Mucosa of gallbladder (tissue), 1 donor: Measurements from ENCODE around the gene TNFSF8. TPM values are rescaled to one million over a fixed set of nuclear protein-coding genes. Genes with fewer than 3 reads are reported as not detected.
A peak's percentile ranks its signal among the peaks of the same experiment; 100 is the strongest.

Source experiments
- DNase-seq: peaks from one replicate; pipeline ENCODE4 v3.0.0-alpha.2; 2020; ENCODE audit warnings: low spot score
- total RNA-seq: library from RNA; stranded (reverse); gene quantifications from one replicate; pipeline ENCODE4 v1.2.1, GENCODE V29; 2021
- donor health status: DM: no; HTN: no; CAD: no.

The TNFSF8 gene, protein sequence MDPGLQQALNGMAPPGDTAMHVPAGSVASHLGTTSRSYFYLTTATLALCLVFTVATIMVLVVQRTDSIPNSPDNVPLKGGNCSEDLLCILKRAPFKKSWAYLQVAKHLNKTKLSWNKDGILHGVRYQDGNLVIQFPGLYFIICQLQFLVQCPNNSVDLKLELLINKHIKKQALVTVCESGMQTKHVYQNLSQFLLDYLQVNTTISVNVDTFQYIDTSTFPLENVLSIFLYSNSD
- total RNA-seq: 2.8 TPM

DNA sequence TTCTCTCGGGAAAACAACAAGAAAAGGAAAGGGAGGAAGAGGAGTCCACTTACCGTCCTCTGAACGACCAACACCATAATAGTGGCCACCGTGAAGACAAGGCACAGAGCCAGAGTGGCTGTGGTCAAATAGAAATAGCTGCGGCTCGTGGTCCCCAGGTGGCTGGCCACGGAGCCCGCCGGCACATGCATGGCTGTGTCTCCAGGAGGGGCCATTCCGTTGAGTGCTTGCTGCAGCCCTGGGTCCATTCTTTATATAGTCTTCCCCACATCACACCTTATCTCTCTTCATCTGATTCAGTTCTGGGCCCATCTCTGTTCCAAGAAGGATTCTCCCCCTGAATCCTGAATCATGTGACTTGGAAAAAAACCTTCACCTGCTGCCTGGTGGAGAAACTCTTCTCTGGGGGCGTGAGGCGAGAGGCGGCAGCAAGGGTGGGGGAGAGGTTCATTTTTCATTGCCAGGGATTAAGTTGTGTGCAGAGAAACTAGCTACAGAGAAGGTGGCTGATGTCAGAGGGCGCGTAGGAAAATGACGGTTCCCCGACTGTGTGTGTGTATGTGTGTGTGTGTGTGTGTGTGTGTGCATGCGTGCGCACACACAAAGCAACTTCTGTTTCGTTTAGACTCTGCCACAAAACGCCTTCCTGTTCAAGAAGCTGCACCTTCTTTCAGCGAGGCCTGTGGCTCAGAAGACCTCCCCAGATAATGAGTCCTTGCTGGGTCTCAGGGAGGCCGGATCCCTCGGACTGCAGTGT, at the start of gene TNFSF8:
Gene TNFSF8 (minus strand): TSS at position 536 of the 757 bp plus-strand sequence. CDS start 288 bp downstream, at position 248.
- peak; percentile 68 for DNase-seq

DNA sequence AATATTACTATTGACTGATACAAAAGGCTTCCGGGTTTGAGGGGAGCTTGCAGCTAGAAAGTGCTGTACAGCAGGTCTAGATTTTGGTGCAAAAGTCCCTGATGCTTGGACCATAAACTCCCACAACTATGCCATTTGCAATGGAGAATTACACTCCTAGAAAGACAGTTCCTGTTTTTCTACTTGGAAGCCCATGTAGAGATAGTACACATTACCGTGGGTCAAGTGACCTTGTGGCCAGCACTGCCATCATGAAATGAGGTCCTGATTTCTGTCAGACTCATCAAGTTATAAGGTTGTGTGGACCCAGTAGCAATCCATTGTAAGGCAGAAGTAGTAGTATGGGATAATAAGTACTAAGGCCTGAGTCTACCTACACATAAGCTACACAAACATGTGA, 42.8 kb upstream of the TNFSF8 start:
- DNase-seq: no peak

GRCh38 chr9:114972510-114973136, 42.2 kb upstream of the TNFSF8 start:
- no peak for DNase-seq

- DNase-seq: no peak
These were observed 38.9 kb upstream of the TNFSF8 start for GRCh38 chr9:114969269-114969668.

DNA sequence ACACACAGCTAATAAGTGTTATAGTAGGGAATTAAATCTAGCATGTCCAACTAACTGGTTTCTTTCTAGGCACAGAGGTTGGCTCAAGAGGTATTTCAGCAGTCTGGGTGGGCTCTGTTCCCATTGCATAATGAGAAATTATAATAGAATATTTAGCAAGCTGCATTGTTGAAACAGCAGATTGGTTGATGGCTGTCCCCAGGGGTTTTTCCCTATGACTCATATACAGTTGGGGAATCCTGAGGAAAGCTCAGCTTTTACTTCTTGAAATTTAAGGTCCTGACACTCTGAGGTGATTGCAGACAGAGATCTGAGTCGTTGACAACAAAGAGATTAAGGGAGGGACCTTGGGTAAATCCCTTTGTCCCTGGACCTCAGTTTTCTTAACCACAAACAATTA, 38.3 kb upstream of the TNFSF8 start:
- DNase-seq: no peak

- DNase-seq: no peak
These were observed 35.2 kb upstream of the TNFSF8 start for GRCh38 chr9:114965564-114965963.

- no peak for DNase-seq
These were observed 32.4 kb upstream of the TNFSF8 start for GRCh38 chr9:114962809-114963208.

DNA sequence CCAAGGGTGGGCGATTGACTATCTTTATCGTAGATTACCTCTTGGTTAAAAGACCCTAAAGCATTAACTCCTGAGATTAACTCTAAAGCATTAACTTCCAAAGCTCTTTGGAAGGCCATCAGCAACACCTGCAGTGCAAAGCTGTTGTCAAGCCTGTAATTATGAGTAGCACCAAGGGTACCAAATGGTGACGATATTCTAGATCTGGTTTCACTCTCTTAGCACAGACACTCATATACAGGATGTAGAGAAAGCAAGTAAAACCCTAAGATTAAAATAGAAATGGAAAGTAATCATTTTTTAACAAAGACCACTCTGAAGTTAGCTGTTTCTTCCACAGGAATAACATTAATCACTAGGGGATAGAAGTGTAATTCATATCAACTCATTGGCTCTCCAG, 29.9 kb upstream of the TNFSF8 start:
- no peak for DNase-seq

GRCh38 chr9:114958844-114959235, 28.4 kb upstream of the TNFSF8 start:
- no peak for DNase-seq

- DNase-seq: peak; percentile 20
These were observed 27.8 kb upstream of the TNFSF8 start for GRCh38 chr9:114958021-114958843.

DNA sequence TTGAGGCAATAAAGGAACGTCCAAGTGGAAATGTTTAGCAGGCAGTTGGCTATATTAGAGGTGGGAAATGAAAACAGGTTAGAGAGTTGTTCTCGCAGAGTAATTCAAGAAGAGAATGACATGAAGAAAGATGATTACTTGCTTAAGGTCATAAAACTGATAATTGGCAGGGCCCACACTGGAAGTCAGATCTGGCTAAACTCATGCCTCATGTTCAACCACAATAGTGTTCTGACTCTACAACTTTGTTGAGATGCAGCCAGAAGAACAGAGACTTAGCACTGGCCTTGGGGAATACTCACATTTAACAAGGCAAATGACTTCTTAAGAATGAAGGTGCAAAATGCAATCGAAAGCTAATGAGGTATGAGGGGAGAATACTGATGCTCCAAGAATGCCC, 27.2 kb upstream of the TNFSF8 start:
- no peak for DNase-seq

GRCh38 chr9:114954956-114955582, 24.7 kb upstream of the TNFSF8 start:
- DNase-seq: no peak

DNA sequence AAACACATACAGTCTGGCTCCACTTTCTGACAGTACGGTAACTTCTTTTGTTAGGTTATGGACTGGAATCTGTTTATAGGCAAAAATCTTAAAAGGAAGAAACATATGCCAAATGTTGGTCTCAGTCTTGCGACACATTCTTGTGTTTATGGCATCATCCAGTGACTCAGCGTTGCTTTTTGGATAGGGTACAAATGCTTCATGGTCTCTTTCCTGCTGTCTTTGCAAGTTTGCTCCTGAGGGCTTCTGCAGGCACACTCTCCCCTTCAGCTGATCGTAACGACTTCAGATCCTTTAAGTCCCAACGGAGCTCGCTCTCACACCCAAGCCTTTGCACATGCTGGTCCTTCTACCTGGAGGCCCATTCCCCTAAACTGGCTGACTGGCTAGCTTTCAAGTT, 23.6 kb upstream of the TNFSF8 start:
- peak; percentile 50 for DNase-seq

DNA sequence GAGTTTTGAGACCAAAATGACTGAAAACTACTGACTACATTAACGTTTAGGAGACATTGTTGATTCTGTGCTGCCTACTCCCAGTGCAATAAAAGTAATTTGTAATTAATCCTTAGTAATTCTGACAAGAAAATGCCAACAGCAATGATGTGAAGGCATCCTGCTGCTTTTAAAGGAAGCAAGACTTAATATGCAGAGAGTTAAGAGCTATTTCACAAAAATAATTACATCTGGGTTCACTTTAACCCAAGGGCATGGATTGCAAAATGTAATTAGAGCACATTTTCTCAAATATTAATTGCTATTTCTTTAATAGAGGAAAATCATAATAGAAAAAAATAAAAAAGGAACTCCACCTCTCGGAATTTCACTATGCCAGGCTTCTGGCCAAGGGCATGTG, 22.7 kb upstream of the TNFSF8 start:
- no peak for DNase-seq

- no peak for DNase-seq
These were observed 20.4 kb upstream of the TNFSF8 start for GRCh38 chr9:114950761-114951160.

DNA sequence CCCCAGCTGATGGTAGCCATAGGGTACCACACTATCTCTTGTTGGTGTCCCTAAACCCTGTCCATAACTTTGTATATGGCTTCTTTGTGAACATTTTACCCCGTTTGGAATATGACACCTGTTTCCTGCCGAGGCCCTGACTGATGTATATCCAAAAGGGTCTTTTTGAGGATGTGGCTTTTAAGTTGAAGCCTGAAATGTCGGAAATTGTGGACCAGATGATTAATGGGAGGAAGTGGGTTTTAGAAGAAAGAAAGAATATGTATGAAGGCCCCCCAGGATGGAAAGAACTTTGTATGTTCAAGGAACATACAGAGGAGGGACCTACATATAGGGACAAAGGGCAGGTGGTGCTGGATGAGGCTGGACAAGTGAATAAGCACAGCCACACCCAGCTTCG, 16.7 kb upstream of the TNFSF8 start:
- no peak for DNase-seq

DNA sequence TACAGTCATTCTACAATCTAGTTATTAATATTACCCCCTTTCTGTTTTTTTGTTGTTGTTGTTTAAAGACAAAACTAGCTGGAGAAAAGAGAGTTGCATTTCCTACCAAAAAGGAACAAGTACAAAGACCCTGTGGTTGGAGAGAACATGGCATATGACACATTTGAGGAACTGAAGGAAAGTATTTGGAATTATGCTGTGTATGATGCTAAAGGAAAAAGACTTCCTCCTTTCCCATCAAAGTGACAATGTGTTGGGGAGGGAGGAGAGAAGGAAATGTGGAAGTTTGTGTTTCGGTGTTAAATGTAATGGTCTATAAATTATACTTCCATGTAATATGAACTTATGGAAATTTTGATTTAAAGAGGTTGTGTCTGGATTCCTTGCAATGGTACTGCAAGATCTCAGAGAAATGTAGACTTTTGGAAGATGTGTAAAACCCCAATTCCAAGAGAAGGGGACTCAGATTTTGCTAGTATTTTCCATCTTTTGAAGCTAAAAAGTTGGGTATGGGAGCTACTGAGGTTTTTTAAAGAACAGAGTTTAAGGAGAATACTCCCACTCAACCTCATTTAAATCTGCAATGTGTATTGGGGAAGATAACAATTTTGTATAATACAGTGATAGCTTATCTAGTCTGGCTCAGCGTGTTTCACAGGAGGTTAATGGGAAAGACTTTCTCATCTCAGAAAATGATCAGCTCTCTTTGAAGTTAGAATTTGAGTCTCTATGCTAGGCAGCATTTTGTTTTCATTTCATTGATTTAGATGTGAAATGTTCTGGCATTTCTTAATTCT, 15.4 kb upstream of the TNFSF8 start:
- no peak for DNase-seq

DNA sequence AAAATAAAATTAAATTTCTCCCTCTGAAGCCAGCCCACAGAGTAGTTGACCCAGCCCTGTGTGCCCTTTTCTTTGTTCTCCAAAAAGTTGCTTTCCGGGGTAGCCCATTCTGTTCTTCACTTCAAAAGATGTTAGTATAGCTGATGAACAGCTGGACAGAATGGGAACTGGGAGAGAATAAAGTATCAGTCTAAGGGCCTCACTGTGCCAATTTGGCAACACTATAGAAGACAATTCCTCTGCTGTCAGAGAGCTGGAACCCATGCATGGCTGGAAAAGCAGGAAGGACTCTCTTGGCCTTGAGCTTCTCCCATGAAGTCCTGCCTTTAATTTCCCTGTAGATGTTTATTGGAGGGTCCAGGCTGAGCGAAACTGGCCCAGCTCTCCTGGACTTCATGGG, 11.0 kb upstream of the TNFSF8 start:
- DNase-seq: no peak

GRCh38 chr9:114938687-114939575, 8.5 kb upstream of the TNFSF8 start:
- no peak for DNase-seq

GRCh38 chr9:114937516-114937915, 7.1 kb upstream of the TNFSF8 start:
- no peak for DNase-seq
